ENCODE measurements around the gene KRTAP5-10.
"Not testable (repeated sequence)": the region's sequence is repeated elsewhere in the genome, so short reads cannot be mapped to it uniquely, and the experiment has no call there.

The KRTAP5-10 gene

GRCh38 chr11:71542879-71543777 lies 22.2 kb upstream of the KRTAP5-10 start:
- DNase-seq (ENCODE audit: low read depth), result no peak

GRCh38 chr11:71543866-71544265 lies 21.5 kb upstream of the KRTAP5-10 start:
- DNase-seq (ENCODE audit: low read depth), result no peak

GRCh38 chr11:71544525-71545214 lies 20.7 kb upstream of the KRTAP5-10 start:
- no peak for DNase-seq (ENCODE audit: low read depth)

GRCh38 chr11:71545405-71545966 lies 19.9 kb upstream of the KRTAP5-10 start:
- DNase-seq (ENCODE audit: low read depth), result no peak

GRCh38 chr11:71548120-71548519 lies 17.2 kb upstream of the KRTAP5-10 start, which contains the start of gene KRTAP5-9:
Gene KRTAP5-9 (plus strand): TSS chr11:71548420. CDS start chr11:71548658, 238 bp downstream.
- DNase-seq (ENCODE audit: low read depth), result no peak

GRCh38 chr11:71548716-71549151 lies 16.6 kb upstream of the KRTAP5-10 start:
- no peak for DNase-seq (ENCODE audit: low read depth)

GRCh38 chr11:71551711-71552110 lies 13.7 kb upstream of the KRTAP5-10 start:
- no peak for DNase-seq (ENCODE audit: low read depth)

GRCh38 chr11:71554996-71555395 lies 10.4 kb upstream of the KRTAP5-10 start:
- DNase-seq (ENCODE audit: low read depth), result no peak

GRCh38 chr11:71555508-71555907 lies 9.9 kb upstream of the KRTAP5-10 start:
- no peak for DNase-seq (ENCODE audit: low read depth)

- DNase-seq (ENCODE audit: low read depth), result no peak
These were observed 9.3 kb upstream of the KRTAP5-10 start for GRCh38 chr11:71556018-71556417.

GRCh38 chr11:71557257-71557656 lies 8.1 kb upstream of the KRTAP5-10 start:
- no peak for DNase-seq (ENCODE audit: low read depth)

- no peak for DNase-seq (ENCODE audit: low read depth)
These were observed 6.4 kb upstream of the KRTAP5-10 start for GRCh38 chr11:71558996-71559395.

GRCh38 chr11:71562120-71562519 lies 3.2 kb upstream of the KRTAP5-10 start:
- DNase-seq (ENCODE audit: low read depth), result no peak

- DNase-seq (ENCODE audit: low read depth), result peak; percentile 30
These were observed 2.0 kb upstream of the KRTAP5-10 start for GRCh38 chr11:71563406-71563805.

- DNase-seq (ENCODE audit: low read depth), result no peak
These were observed 933 bp upstream of the KRTAP5-10 start for GRCh38 chr11:71564430-71564829.

- no peak for DNase-seq (ENCODE audit: low read depth)
These were observed 788 bp downstream of the KRTAP5-10 start for GRCh38 chr11:71566081-71566620.

- not testable (repeated sequence) for DNase-seq (ENCODE audit: low read depth)
These were observed 1.6 kb downstream of the KRTAP5-10 start for GRCh38 chr11:71566626-71567599.

GRCh38 chr11:71567633-71568032 lies 2.3 kb downstream of the KRTAP5-10 start:
- not testable (repeated sequence) for DNase-seq (ENCODE audit: low read depth)

- DNase-seq (ENCODE audit: low read depth), result no peak
These were observed 3.5 kb downstream of the KRTAP5-10 start for GRCh38 chr11:71568704-71569349.

GRCh38 chr11:71571101-71571850 lies 5.9 kb downstream of the KRTAP5-10 start:
- DNase-seq (ENCODE audit: low read depth), result not testable (repeated sequence)

Measured in GM04503 (cell line).